ENCODE measurements around the gene ISL2. TPM values are rescaled to one million over a fixed set of nuclear protein-coding genes. Genes with fewer than 3 reads are reported as not detected.

ISL2 gene
- total RNA-seq, 1 donor from 2014 or later, result not detected

DNA sequence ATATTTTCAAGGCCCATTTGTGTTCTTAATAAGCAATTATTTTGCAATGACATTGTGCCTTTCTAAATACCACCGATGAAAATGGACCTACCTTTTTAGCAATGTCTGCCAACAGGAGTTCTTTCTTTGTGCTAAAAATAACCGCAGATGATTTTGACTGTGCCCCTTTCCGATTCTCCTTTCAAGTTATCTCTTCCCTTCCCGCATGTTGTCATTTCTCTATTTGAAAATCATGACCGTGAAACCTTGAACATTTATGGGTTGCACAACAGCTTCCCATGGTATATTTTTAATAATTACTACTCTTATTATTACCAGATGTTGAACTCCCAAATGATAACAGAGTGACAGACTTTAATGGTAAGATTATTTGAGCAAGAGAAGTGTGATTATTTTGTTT lies 15.0 kb upstream of the ISL2 start:
- no peak overlapping the region for H3K4me3 Mint-ChIP-seq
- H3K4me1 Mint-ChIP-seq, result no peaks in the 10 kb centered on the region
- no peak for DNase-seq (ENCODE audit: low read depth, low spot score)
- TF ChIP-seq, protein P1, sequence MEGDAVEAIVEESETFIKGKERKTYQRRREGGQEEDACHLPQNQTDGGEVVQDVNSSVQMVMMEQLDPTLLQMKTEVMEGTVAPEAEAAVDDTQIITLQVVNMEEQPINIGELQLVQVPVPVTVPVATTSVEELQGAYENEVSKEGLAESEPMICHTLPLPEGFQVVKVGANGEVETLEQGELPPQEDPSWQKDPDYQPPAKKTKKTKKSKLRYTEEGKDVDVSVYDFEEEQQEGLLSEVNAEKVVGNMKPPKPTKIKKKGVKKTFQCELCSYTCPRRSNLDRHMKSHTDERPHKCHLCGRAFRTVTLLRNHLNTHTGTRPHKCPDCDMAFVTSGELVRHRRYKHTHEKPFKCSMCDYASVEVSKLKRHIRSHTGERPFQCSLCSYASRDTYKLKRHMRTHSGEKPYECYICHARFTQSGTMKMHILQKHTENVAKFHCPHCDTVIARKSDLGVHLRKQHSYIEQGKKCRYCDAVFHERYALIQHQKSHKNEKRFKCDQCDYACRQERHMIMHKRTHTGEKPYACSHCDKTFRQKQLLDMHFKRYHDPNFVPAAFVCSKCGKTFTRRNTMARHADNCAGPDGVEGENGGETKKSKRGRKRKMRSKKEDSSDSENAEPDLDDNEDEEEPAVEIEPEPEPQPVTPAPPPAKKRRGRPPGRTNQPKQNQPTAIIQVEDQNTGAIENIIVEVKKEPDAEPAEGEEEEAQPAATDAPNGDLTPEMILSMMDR (conservative IDR thresholded peaks at IDR 0.05), result no peak
- no peaks in the 10 kb centered on the region for H3K36me3 Mint-ChIP-seq (ENCODE audit: low read depth)
- no peaks in the 10 kb centered on the region for H3K9me3 Mint-ChIP-seq
- H3K27ac Mint-ChIP-seq (ENCODE audit: unreplicated experiment), result no peak overlapping the region
- H3K27me3 Mint-ChIP-seq (ENCODE audit: low read depth), result peaks cover 64% of the 10 kb centered on the region

DNA sequence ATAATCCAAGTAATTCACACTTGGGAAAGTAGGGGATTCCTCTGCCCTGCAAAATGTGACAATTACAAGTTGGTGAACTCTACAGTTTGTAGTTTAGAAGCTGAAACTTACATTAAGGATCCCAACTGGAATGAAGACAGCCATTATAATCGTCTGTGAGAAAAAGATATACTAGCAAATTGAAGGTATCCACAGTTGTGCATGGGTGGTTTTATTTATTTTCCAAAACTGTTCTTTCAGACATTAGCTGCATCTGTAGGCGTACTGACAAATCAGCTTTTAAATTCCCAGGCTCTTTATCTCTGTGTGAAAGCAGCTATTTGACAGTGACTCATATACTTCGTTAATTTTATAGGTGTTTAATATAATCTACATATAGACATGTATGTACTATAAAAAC lies 12.5 kb upstream of the ISL2 start:
- TF ChIP-seq, protein P1 (conservative IDR thresholded peaks at IDR 0.05), result no peak
- Mint-ChIP-seq H3K36me3 (ENCODE audit: low read depth) (no peaks in the 10 kb centered on the region), H3K27me3 (ENCODE audit: low read depth) (peaks cover 85% of the 10 kb centered on the region), H3K4me3 (no peak overlapping the region), H3K9me3 (no peaks in the 10 kb centered on the region), H3K4me1 (no peaks in the 10 kb centered on the region), H3K27ac (ENCODE audit: unreplicated experiment) (no peak overlapping the region)
- DNase-seq (ENCODE audit: low read depth, low spot score), result no peak

DNA sequence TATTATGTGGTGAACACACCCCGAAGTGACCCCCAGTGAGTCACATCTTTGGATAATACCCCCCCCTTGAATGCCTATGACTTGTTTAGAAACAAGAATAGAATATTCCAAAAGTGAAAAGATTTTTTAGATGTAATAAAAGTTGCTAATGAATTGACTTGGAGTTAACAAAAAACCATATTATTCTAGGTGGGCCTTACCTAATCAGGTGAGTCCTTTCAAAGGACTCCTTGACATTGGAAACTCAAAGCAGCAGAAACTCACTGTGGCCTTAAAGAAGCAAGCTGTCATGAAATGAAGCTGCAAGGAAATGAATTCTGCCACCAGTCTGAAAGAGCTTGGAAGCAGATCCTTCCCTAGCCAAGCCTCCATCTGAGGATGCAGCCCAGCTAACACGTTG lies 10.9 kb upstream of the ISL2 start:
- Mint-ChIP-seq H3K4me1 (no peaks in the 10 kb centered on the region), H3K27me3 (ENCODE audit: low read depth) (peaks cover 91% of the 10 kb centered on the region), H3K4me3 (no peak overlapping the region), H3K36me3 (ENCODE audit: low read depth) (no peaks in the 10 kb centered on the region), H3K9me3 (no peaks in the 10 kb centered on the region), H3K27ac (ENCODE audit: unreplicated experiment) (no peak overlapping the region)
- no peak for DNase-seq (ENCODE audit: low read depth, low spot score)
- TF ChIP-seq, protein P1 (conservative IDR thresholded peaks at IDR 0.05), result no peak

DNA sequence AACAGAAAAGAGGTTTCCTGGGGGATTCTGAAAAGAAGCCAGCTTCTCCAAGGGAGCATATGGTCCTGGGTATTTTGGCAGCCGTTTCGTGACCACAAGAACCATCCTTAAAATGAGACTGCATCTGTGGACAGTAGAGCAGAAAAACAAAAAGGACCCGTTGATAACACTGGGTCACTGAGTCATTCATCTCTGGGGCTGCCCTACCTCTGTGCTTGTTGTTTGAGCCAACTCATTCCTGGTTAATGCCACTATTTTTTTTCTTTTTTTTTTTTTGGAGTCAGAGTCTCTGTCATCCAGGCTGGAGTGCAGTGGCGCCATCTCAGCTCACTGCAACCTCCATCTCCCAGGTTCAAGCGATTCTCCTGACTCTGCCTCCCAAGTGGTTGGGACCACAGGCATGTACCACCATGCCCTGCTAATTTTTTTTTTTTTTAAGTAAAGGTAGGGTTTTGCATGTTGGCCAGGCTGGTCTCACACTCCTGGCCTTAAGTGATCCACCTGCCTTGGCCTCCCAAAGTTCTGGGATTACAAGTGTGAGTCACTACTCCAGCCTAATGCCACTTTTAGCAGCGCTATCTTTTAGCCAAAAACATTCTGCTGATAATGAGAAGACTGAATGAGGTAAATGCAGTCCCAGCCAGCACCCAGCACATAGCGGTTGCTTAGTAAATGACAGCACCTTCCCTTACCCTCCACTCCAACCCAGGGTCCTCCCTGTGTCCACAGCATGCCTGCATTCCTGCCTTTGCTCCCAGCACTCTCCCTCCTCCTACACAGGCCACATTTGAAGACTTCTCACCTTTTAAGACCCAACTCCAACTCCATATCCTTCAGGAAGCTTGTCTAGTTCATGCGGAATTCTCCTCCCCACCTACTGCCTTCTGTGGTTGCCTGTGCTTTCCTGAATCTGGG lies 9.1 kb upstream of the ISL2 start:
- no peak overlapping the region for H3K4me3 Mint-ChIP-seq
- no peaks in the 10 kb centered on the region for H3K4me1 Mint-ChIP-seq
- H3K27me3 Mint-ChIP-seq (ENCODE audit: low read depth), result peaks cover 83% of the 10 kb centered on the region
- H3K9me3 Mint-ChIP-seq, result no peaks in the 10 kb centered on the region
- no peak overlapping the region for H3K27ac Mint-ChIP-seq (ENCODE audit: unreplicated experiment)
- TF ChIP-seq, protein P1 (conservative IDR thresholded peaks at IDR 0.05), result no peak
- no peaks in the 10 kb centered on the region for H3K36me3 Mint-ChIP-seq (ENCODE audit: low read depth)
- DNase-seq (ENCODE audit: low read depth, low spot score), result no peak

DNA sequence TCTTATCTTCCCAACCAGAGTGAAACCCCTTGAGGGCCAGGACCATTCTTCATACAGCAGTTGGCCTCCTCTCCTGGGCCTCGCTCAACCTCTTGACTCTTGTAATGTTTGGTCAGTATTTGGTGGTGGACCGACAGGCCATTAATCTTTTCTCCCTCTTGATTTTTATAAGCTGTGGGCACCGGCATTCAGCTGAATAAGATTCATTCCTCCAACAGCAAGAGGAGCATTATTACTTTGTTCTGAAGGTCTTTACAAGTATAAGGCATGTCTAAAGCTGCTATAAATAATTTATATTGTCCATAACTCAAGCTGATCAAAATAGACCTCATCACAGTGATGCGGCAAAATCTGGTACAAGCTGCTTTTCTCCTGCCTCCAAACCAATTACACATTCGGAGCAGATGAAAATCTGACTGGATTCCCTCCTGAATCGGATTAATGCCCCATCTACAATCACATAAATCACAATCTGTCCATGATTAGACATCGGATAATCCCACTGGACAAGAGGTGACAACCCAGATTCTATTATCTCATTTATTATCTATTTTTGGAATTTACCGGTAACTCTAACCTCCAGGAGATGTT lies 8.4 kb upstream of the ISL2 start:
- no peak for DNase-seq (ENCODE audit: low read depth, low spot score)
- H3K27me3 Mint-ChIP-seq (ENCODE audit: low read depth), result peaks cover 83% of the 10 kb centered on the region
- no peaks in the 10 kb centered on the region for H3K4me1 Mint-ChIP-seq
- no peaks in the 10 kb centered on the region for H3K9me3 Mint-ChIP-seq
- no peaks in the 10 kb centered on the region for H3K36me3 Mint-ChIP-seq (ENCODE audit: low read depth)
- no peak overlapping the region for H3K27ac Mint-ChIP-seq (ENCODE audit: unreplicated experiment)
- no peak overlapping the region for H3K4me3 Mint-ChIP-seq
- TF ChIP-seq, protein P1 (conservative IDR thresholded peaks at IDR 0.05), result no peak

Data from neural crest cell (in vitro differentiated cells).